H1 (cell line): Measurements from ENCODE around the gene TRIM14. TPM values are rescaled to one million over a fixed set of nuclear protein-coding genes. Genes with fewer than 3 reads are reported as not detected.

Experiments
- CBX5 ChIP-seq: fragments of 300-800, 300-1000 bp; sonication (generic); IDR thresholded peaks from 2 replicates; pipeline ENCODE4 v1.7.1; 2016; ENCODE audit warnings: antibody characterized with exemption, low read length, low read depth
- CBX8 ChIP-seq: fragments of 300-800, 300-1000 bp; sonication (generic); IDR thresholded peaks from 2 replicates; pipeline ENCODE4 v1.7.1; 2016; ENCODE audit warnings: low read depth, low read length, borderline replicate concordance
- CHD2 ChIP-seq: IDR thresholded peaks from 2 replicates; pipeline ENCODE4 v1.6.1; 2012; ENCODE audit warnings: low read length, improper control_type of control experiment
- CREB1 ChIP-seq: IDR thresholded peaks from 2 replicates; pipeline ENCODE4 v1.6.1; 2012; ENCODE audit warnings: inconsistent platforms
- GABPA ChIP-seq: IDR thresholded peaks from 2 replicates; pipeline ENCODE4 v1.6.1; 2011; ENCODE audit warnings: mild to moderate bottlenecking, low read length, moderate library complexity, borderline replicate concordance; ENCODE audit not compliant: insufficient read depth
- NANOG ChIP-seq: IDR thresholded peaks from 2 replicates; pipeline ENCODE4 v1.6.1; 2011; ENCODE audit warnings: low read length, low read depth, mild to moderate bottlenecking, inconsistent platforms; ENCODE audit not compliant: insufficient read depth, poor library complexity, severe bottlenecking
- POLR2A ChIP-seq, 2 experiments: IDR thresholded peaks; 1 replicate in 1 of 2; 2 replicates in 1 of 2; pipeline ENCODE4 v1.6.1; 2011; ENCODE audit warnings: low read depth in 2 of 2, low read length in 2 of 2, mild to moderate bottlenecking in 2 of 2; ENCODE audit errors: control extremely low read depth in 1 of 2
- RFX5 ChIP-seq: IDR thresholded peaks from 2 replicates; pipeline ENCODE4 v1.6.1; 2011; ENCODE audit warnings: low read depth, low read length, improper control_type of control experiment, borderline replicate concordance
- TEAD4 ChIP-seq: IDR thresholded peaks from 2 replicates; pipeline ENCODE4 v1.6.1; 2012; ENCODE audit warnings: low read depth, low read length, inconsistent platforms, mixed read lengths
- polyA plus RNA-seq, 7 experiments: library from polyadenylated mRNA; depleted of rRNA in 3 of 7; stranded (reverse) in 5 of 7; unstranded in 2 of 7; fragments of >200 nt in 5 of 7; fragments of 200-250 nt in 2 of 7; gene quantifications; 1 replicate in 5 of 7; 2 replicates in 1 of 7; 4 replicates in 1 of 7; pipeline versions ENCODE4 v1.2.1 to v1.2.3, GENCODE V29; 2011 to 2013; ENCODE audit warnings: missing spikeins in 2 of 7, mixed read lengths in 2 of 7
- total RNA-seq: library from RNA; stranded (reverse); fragmentation: NEBNext Ultra II Directional; extraction: Animal tissue kit (Norgen Biotek cat#: 25700); gene quantifications from 2 replicates; pipeline ENCODE4 v1.2.1, GENCODE V29; 2021

The TRIM14 gene
- total and polyA plus RNA-seq, 2 of the 8 experiments (the other 6 are each of a cell fraction or from before 2014, with no cell fraction given): 9.2 to 19.4 TPM

DNA sequence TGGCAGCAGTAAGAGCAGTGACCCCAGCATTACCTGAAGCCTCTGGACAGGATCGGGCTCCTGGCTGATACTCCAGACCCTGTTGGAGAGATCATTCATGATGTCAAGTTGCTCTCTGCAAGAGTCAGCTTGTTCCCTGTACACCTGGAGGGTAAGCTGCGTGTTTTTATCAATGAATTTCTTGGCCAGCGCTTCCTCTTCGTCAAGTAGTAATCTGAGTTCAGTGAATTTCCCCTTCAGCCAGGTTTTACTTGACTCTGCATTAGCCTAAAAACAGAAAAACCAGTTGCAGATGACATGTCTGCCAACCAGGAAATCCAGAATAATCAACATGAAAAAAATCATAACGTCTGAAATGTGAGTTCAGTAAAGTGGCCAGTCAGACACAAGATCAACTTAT, 19.1 kb downstream of the TRIM14 start (continued):
- TF ChIP-seq POLR2A (IDR thresholded peaks at IDR 0.05; ENCODE audit: control extremely low read depth in 1 of 2, low read depth in 2 of 2, low read length in 2 of 2): no peak
- no peak for TF ChIP-seq RFX5
- TF ChIP-seq GABPA: no peak
- no peak for TF ChIP-seq CBX8
- no peak for TF ChIP-seq TEAD4
- TF ChIP-seq CBX5: no peak
- TF ChIP-seq CREB1: no peak
- TF ChIP-seq NANOG: no peak
- no peak for TF ChIP-seq CHD2
